GM19468 (cell line): Measurements from ENCODE around the gene RBBP8.

Experiments used
- ATAC-seq: cut with Tn5 transposase; IDR thresholded peaks from one replicate; pipeline ENCODE4 v1.9.1; 2021; ENCODE audit warnings: mild to moderate bottlenecking, moderate library complexity, moderate number of reproducible peaks; ENCODE audit not compliant: unreplicated experiment; ENCODE audit errors: extremely low read depth

RBBP8 gene

GRCh38 chr18:23056315-23056714 lies 123.2 kb downstream of the RBBP8 start:
- ATAC-seq, result no peak

GRCh38 chr18:23057096-23057495 lies 124.0 kb downstream of the RBBP8 start:
- ATAC-seq, result no peak

- ATAC-seq, result no peak
Observed at GRCh38 chr18:23058746-23059415, 125.8 kb downstream of the RBBP8 start.

- no peak for ATAC-seq
Observed at GRCh38 chr18:23059541-23060465, 126.7 kb downstream of the RBBP8 start.

- ATAC-seq, result no peak
Observed at GRCh38 chr18:23062011-23062410, 128.9 kb downstream of the RBBP8 start.

GRCh38 chr18:23063502-23063901 lies 130.4 kb downstream of the RBBP8 start:
- ATAC-seq, result no peak

GRCh38 chr18:23065234-23065806 lies 132.2 kb downstream of the RBBP8 start:
- no peak for ATAC-seq

DNA sequence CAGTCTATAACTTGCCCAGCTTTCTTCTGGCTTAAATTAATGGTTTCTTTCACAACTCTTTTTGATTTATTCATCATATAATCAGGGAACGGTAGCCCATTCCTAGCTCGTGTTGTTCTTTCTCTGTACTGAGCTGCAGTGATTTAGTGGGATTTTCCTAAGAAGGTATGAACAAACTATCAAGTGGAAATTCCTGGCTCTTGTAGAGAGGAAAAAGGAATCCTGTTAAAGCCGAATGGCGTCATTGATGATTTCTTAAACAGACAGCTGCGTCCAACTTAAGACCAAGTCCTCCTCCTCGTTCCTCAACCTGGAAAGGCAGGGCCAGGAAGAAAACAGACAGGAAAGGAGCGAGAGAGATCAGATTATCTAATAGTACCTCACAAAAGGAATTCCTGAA lies 132.9 kb downstream of the RBBP8 start:
- no peak for ATAC-seq

DNA sequence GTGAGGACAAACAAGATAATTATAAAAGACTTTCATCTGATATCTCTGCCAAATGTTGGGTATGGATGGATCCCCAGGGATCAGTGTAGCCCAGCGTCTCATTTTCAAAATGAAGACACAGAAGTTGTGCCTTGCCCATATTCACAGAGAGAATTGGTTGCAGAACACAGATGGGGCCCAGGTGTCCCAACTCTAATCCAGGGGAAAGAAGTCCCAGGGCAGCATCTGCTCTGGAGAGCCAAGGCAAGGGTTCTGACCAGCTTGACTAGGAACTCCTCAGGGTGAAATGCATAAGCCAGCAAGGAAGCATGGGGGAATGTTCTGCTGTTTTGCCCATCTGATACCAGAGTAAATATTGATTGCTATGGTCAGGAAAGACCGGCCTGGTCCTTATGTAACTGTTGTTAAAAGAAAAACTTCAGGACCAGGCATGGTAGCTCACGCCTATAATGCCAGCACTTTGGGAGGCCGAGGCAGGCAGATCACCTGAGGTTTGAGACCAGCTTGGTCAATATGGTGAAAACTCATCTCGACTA lies 133.4 kb downstream of the RBBP8 start:
- no peak for ATAC-seq

DNA sequence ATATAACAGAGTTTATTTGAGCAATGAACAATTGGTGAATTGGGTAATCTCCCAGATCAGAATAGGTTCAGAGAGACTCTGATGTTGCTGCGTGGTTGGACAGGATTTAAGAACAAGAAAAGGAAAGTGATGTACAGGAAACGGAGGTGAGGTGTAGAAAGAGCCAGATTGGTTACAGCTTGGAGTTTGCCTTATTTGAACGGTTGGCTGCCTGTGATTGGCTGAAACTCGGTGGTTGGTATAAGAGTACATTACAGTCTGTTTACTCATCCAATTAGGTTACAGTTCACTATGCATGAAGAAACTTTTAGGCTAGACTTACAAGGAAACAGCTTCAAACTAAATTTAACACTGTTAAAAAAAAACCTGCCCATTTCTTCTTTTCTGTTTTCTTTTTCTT lies 134.1 kb downstream of the RBBP8 start:
- no peak for ATAC-seq

DNA sequence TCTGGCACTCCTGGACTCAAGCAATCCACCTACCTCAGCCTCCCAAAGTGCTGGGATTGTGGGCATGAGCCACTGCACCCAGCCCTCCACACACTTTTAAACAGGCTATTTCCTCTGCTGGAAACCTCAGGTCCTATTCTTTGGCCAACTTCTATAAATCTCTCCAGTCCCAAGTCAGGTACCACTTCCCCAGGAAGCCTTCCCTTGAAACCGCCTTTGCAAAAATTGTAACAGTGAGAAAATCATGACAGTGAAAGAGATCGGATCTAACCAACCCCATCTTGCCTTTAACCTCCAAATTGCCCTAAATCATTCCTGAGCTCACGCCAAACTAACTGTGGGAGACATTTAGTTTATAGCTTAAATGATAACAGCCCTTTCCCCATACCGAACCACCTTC lies 134.9 kb downstream of the RBBP8 start:
- ATAC-seq, result no peak

DNA sequence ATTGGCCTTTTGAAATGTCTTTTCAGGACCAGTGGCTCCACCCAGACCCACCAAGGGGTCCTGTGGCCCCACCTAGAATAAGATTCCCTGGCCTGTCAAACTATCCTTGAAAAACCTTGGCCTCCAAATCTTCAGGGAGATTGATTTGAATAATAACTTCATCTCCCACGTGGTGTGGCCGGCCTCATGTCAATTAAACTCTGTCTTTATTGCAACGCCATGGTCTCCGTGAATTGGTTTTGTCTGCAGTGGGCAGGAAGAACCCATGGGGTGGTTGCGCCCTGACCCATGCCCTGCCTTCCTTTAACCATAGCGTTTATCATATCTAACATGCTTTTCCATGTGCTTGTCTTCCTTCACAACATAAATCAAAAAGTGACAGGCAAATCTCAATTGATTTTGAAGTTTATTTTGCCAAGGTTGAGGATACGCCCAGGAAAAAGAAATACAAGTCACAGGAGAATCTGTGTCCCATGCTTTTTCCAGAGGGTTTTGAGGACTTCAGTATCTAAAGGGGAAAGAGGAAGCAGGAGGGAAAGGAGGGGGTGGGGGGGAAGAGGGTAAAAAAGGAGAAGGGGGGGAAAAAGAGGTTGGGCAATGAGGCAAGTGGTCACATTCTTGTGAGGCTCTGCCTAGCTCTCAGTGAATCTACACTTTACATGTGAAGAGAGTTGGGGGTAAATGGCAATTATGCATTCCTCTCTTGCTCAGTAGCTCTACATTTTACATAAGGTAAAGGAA lies 135.6 kb downstream of the RBBP8 start:
- ATAC-seq, result no peak

DNA sequence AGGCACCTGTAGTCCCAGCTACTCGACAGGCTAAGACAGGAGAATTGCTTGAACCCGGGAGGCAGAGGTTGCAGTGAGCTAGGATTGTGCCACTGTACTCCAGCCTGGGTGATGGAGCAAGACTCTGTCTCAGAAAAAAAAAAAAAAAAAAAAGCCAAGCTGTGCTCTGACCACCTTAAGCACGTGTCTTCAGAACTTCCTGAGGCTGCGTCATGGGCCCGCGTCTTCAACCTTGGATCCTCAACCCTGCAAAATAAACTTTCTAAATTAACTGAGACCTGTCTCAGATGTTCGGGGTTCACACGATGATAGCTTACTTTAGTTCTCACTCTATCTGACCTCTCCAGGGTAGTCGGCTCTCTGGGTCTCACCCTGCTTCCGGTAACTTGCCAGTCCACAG lies 136.4 kb downstream of the RBBP8 start:
- no peak for ATAC-seq

DNA sequence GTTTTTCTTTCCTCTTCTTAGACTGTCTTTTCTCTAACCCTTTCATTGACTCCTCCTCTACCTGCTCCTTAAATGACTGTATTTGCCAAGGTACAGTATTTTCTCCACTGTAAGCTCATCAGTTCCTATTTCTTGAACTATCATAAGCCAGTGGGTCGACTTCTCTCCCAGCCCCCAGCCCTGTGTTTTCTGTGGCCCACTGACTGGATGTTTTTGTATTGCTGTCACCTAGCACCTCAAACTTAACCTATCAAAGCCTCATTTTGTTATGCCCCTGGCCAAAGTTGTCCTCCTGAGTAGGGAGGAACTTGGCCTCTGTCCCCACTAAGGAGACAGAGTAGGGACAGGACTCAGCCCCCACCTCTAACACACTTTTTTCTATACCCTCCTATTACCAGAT lies 136.8 kb downstream of the RBBP8 start:
- no peak for ATAC-seq

- ATAC-seq, result peak; percentile 94
Observed at GRCh38 chr18:23071285-23071684, 138.2 kb downstream of the RBBP8 start.

DNA sequence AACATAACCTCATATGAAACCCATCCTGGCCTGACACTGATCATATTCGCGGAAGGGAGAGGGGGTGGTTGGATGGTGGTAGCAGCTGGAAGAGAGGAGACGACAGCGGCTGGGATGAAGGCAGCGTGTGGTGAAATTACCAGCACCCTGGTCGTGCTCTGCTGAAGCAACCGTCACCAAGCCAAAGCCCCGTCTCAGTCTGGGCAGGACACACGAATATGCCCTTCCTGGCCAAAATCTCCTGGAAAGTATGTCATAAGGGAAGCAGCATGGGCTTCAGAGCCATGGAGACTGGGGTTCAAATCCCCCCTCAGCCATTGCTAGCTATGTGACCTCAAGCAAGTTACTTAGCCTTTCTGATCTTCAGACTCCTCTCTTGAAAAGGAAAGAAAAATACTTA lies 139.0 kb downstream of the RBBP8 start:
- ATAC-seq, result no peak

- no peak for ATAC-seq
Observed at GRCh38 chr18:23073996-23074606, 141.0 kb downstream of the RBBP8 start.
